Thymus (tissue), 11 donors: ENCODE results near the gene KIRREL3. TPM values are rescaled to one million over a fixed set of nuclear protein-coding genes. Genes with fewer than 3 reads are reported as not detected.

ENCODE experiments used
- DNase-seq, 9 donors: peaks; one replicate each; pipeline ENCODE4 v3.0.0-alpha.2; 2013; ENCODE audit warnings: low spot score in 9 of 9, low read depth in 6 of 9, missing footprints in 1 of 9
- H3K27ac ChIP-seq, 2 donors: one replicate each; pipeline ENCODE4 v1.5.1; 2013; ENCODE audit warnings: control low read depth in 1 of 2, low read depth in 1 of 2, low read length in 1 of 2, mild to moderate bottlenecking in 1 of 2, moderate library complexity in 1 of 2
- H3K27me3 ChIP-seq, 2 donors: one replicate each; pipeline ENCODE4 v1.5.1; 2013; ENCODE audit warnings: low read length in 1 of 2; ENCODE audit not compliant: control insufficient read depth in 2 of 2, insufficient read depth in 1 of 2
- H3K36me3 ChIP-seq, 2 donors: one replicate each; pipeline ENCODE4 v1.5.1; 2013; ENCODE audit warnings: low read length in 1 of 2, mild to moderate bottlenecking in 1 of 2, moderate library complexity in 1 of 2; ENCODE audit not compliant: control insufficient read depth in 2 of 2, insufficient read depth in 2 of 2
- H3K4me1 ChIP-seq, 2 donors: one replicate each; pipeline ENCODE4 v1.5.1; 2013; ENCODE audit warnings: low read length in 2 of 2; ENCODE audit not compliant: control insufficient read depth in 2 of 2, insufficient read depth in 2 of 2
- H3K4me3 ChIP-seq, 2 donors: one replicate each; pipeline ENCODE4 v1.5.1; 2013; ENCODE audit warnings: low read length in 2 of 2, control low read depth in 1 of 2, mild to moderate bottlenecking in 1 of 2
- H3K9me3 ChIP-seq, 2 donors: one replicate each; pipeline ENCODE4 v1.5.1; 2013; ENCODE audit warnings: low read length in 1 of 2, mild to moderate bottlenecking in 1 of 2; ENCODE audit not compliant: control insufficient read depth in 2 of 2, insufficient read depth in 1 of 2
- WGBS: extraction: QIAGEN DNeasy Blood & Tissue Kit; methylation state at CpG from one replicate; pipeline ENCODE4 v1.1.7; 2013; 5-methylcytosine and 5-hydroxymethylcytosine counted together
- polyA plus RNA-seq: library from polyadenylated mRNA; stranded (reverse); fragments of 200-250 nt; gene quantifications from one replicate; pipeline ENCODE4 v1.2.3, GENCODE V29; 2013
- total RNA-seq: library from RNA; stranded (reverse); fragments of 120-200 nt; gene quantifications from one replicate; pipeline ENCODE4 v1.2.4, GENCODE V29; 2013
- donor health status: healthy.

Gene KIRREL3
- total and polyA plus RNA-seq, 2 donors, result 0.09 to 0.14 TPM

GRCh38 chr11:126768702-126769101, 231.9 kb downstream of the KIRREL3 start:
- Histone ChIP-seq H3K4me1 (no peaks in the 10 kb centered on the region), H3K4me3 (no peak overlapping the region), H3K27ac (no peak overlapping the region), H3K27me3 (no peaks in the 10 kb centered on the region), H3K36me3 (no peaks in the 10 kb centered on the region), H3K9me3 (no peaks in the 10 kb centered on the region)
- 93% methylated on average over 10 of the region's 10 CpGs for WGBS
- no peak for DNase-seq

- Histone ChIP-seq H3K27ac (no peak overlapping the region), H3K9me3 (no peaks in the 10 kb centered on the region), H3K4me3 (no peak overlapping the region), H3K4me1 (no peaks in the 10 kb centered on the region), H3K36me3 (no peaks in the 10 kb centered on the region), H3K27me3 (no peaks in the 10 kb centered on the region)
- WGBS, result 87% methylated on average over 6 of the region's 6 CpGs
- DNase-seq, result no peak
Observed at GRCh38 chr11:126766440-126766839, 234.1 kb downstream of the KIRREL3 start.

GRCh38 chr11:126765196-126765595, 235.4 kb downstream of the KIRREL3 start:
- no peak overlapping the region for H3K4me3 ChIP-seq

GRCh38 chr11:126764231-126764630, 236.3 kb downstream of the KIRREL3 start:
- H3K36me3 ChIP-seq, result no peaks in the 10 kb centered on the region
- no peak for DNase-seq
- no peaks in the 10 kb centered on the region for H3K27me3 ChIP-seq
- no peaks in the 10 kb centered on the region for H3K4me1 ChIP-seq
- no peaks in the 10 kb centered on the region for H3K9me3 ChIP-seq
- H3K4me3 ChIP-seq, result no peak overlapping the region
- WGBS, result 88% methylated on average over 10 of the region's 10 CpGs
- H3K27ac ChIP-seq, result no peak overlapping the region

More at GRCh38 chr11:126765196-126765595, 235.4 kb downstream of the KIRREL3 start:
- H3K27ac ChIP-seq, result no peak overlapping the region
- H3K27me3 ChIP-seq, result no peaks in the 10 kb centered on the region
- H3K9me3 ChIP-seq, result no peaks in the 10 kb centered on the region
- WGBS, result 92% methylated on average over 4 of the region's 4 CpGs
- no peak for DNase-seq
- H3K4me1 ChIP-seq, result no peaks in the 10 kb centered on the region
- H3K36me3 ChIP-seq, result no peaks in the 10 kb centered on the region

- Histone ChIP-seq H3K4me3 (no peak overlapping the region), H3K27ac (no peak overlapping the region), H3K27me3 (no peaks in the 10 kb centered on the region), H3K36me3 (no peaks in the 10 kb centered on the region), H3K4me1 (no peaks in the 10 kb centered on the region), H3K9me3 (no peaks in the 10 kb centered on the region)
- DNase-seq, result no peak
- WGBS, result 84% methylated on average over 2 of the region's 2 CpGs
Observed at GRCh38 chr11:126756855-126757254, 243.7 kb downstream of the KIRREL3 start.

GRCh38 chr11:126756421-126756820, 244.1 kb downstream of the KIRREL3 start:
- no peaks in the 10 kb centered on the region for H3K4me1 ChIP-seq
- no peak overlapping the region for H3K27ac ChIP-seq
- no peaks in the 10 kb centered on the region for H3K36me3 ChIP-seq
- H3K27me3 ChIP-seq, result no peaks in the 10 kb centered on the region
- 84% methylated on average over 2 of the region's 2 CpGs for WGBS
- no peak overlapping the region for H3K4me3 ChIP-seq
- H3K9me3 ChIP-seq, result no peaks in the 10 kb centered on the region
- DNase-seq, result no peak

- Histone ChIP-seq H3K9me3 (no peaks in the 10 kb centered on the region), H3K4me3 (no peak overlapping the region), H3K27ac (no peak overlapping the region), H3K36me3 (no peaks in the 10 kb centered on the region), H3K27me3 (no peaks in the 10 kb centered on the region), H3K4me1 (no peaks in the 10 kb centered on the region)
- WGBS, result 95% methylated on average over 4 of the region's 4 CpGs
- DNase-seq, result no peak
Observed at GRCh38 chr11:126755526-126755925, 245.0 kb downstream of the KIRREL3 start.

- no peak overlapping the region for H3K4me3 ChIP-seq
- 91% methylated on average over 7 of the region's 7 CpGs for whole genome bisulfite sequencing
- no peaks in the 10 kb centered on the region for H3K9me3 ChIP-seq
- no peaks in the 10 kb centered on the region for H3K36me3 ChIP-seq
- H3K4me1 ChIP-seq, result no peaks in the 10 kb centered on the region
- H3K27ac ChIP-seq, result no peak overlapping the region
- no peak for DNase-seq
- H3K27me3 ChIP-seq, result no peaks in the 10 kb centered on the region
Observed at GRCh38 chr11:126754591-126755426, 245.8 kb downstream of the KIRREL3 start.

- H3K4me1 ChIP-seq, result no peaks in the 10 kb centered on the region
- H3K4me3 ChIP-seq, result no peak overlapping the region
- H3K27ac ChIP-seq, result no peak overlapping the region
- no peak for DNase-seq
- no peaks in the 10 kb centered on the region for H3K9me3 ChIP-seq
- 87% methylated on average over 1 of the region's 1 CpG for WGBS
- H3K36me3 ChIP-seq, result no peaks in the 10 kb centered on the region
- no peaks in the 10 kb centered on the region for H3K27me3 ChIP-seq
Observed at GRCh38 chr11:126753990-126754389, 246.6 kb downstream of the KIRREL3 start.
